ENCODE measurements around the gene BAHD1.

DNA sequence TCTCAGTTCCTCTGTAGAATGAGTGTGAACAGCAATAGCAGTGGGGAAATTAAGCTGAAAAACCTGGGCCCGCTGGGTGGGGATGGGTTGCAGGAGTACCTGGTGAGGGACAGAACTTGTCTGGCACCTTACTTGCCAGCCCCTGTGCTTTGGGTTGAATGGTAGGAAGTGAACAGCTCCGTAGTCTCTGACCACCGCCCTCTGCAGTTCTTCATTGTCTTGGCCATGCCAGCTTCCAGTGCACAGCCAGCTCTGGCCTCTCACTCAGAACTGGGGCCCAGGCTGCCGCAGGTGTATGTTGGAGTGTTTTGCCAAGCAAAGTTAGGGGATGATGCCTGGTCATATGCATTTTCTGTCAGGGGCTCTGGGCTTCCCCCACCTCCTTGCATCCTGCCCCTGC is 16.0 kb downstream of the BAHD1 start:
- no peak for TF ChIP-seq MXI1 (IDR thresholded peaks at IDR 0.05; ENCODE audit: low read depth, low read length)
- TF ChIP-seq, protein P1, sequence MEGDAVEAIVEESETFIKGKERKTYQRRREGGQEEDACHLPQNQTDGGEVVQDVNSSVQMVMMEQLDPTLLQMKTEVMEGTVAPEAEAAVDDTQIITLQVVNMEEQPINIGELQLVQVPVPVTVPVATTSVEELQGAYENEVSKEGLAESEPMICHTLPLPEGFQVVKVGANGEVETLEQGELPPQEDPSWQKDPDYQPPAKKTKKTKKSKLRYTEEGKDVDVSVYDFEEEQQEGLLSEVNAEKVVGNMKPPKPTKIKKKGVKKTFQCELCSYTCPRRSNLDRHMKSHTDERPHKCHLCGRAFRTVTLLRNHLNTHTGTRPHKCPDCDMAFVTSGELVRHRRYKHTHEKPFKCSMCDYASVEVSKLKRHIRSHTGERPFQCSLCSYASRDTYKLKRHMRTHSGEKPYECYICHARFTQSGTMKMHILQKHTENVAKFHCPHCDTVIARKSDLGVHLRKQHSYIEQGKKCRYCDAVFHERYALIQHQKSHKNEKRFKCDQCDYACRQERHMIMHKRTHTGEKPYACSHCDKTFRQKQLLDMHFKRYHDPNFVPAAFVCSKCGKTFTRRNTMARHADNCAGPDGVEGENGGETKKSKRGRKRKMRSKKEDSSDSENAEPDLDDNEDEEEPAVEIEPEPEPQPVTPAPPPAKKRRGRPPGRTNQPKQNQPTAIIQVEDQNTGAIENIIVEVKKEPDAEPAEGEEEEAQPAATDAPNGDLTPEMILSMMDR (IDR thresholded peaks at IDR 0.05), result no peak
- TF ChIP-seq YY1 (IDR thresholded peaks at IDR 0.05; ENCODE audit: low read depth), result no peak
- TF ChIP-seq, protein P2, sequence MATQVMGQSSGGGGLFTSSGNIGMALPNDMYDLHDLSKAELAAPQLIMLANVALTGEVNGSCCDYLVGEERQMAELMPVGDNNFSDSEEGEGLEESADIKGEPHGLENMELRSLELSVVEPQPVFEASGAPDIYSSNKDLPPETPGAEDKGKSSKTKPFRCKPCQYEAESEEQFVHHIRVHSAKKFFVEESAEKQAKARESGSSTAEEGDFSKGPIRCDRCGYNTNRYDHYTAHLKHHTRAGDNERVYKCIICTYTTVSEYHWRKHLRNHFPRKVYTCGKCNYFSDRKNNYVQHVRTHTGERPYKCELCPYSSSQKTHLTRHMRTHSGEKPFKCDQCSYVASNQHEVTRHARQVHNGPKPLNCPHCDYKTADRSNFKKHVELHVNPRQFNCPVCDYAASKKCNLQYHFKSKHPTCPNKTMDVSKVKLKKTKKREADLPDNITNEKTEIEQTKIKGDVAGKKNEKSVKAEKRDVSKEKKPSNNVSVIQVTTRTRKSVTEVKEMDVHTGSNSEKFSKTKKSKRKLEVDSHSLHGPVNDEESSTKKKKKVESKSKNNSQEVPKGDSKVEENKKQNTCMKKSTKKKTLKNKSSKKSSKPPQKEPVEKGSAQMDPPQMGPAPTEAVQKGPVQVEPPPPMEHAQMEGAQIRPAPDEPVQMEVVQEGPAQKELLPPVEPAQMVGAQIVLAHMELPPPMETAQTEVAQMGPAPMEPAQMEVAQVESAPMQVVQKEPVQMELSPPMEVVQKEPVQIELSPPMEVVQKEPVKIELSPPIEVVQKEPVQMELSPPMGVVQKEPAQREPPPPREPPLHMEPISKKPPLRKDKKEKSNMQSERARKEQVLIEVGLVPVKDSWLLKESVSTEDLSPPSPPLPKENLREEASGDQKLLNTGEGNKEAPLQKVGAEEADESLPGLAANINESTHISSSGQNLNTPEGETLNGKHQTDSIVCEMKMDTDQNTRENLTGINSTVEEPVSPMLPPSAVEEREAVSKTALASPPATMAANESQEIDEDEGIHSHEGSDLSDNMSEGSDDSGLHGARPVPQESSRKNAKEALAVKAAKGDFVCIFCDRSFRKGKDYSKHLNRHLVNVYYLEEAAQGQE (IDR thresholded peaks at IDR 0.05; ENCODE audit: low read depth, low read length), result no peak
- no peak for TF ChIP-seq FOXM1 (IDR thresholded peaks at IDR 0.05; ENCODE audit: low read depth)
- no peak for TF ChIP-seq POLR2AphosphoS5 (IDR thresholded peaks at IDR 0.05; ENCODE audit: low read depth, low read length)
- no peak for TF ChIP-seq RAD21 (IDR thresholded peaks at IDR 0.05; ENCODE audit: low read length)
- no peak for TF ChIP-seq EZH2phosphoT487 (IDR thresholded peaks at IDR 0.05; ENCODE audit: borderline replicate concordance, low read depth)
- TF ChIP-seq NRF1 (IDR thresholded peaks at IDR 0.05; ENCODE audit: low read depth, low read length), result no peak
- no peak for TF ChIP-seq GATA2 (CRISPR knock-in tag; IDR thresholded peaks at IDR 0.05)
- TF ChIP-seq TEAD4 (IDR thresholded peaks at IDR 0.05; ENCODE audit: borderline replicate concordance, insufficient read depth), result no peak
